ENCODE results near the gene SH3D21.

Gene SH3D21

GRCh38 chr1:36306210-36306901, at the start of gene SH3D21:
Gene SH3D21 (plus strand): TSS chr1:36306368. CDS start chr1:36306421, 53 bp downstream.
- peak; percentile 87 for DNase-seq

GRCh38 chr1:36256558-36257374, 49.4 kb upstream of the SH3D21 start:
- no peak for DNase-seq

GRCh38 chr1:36257375-36257767, 48.8 kb upstream of the SH3D21 start:
- peak; percentile 77 for DNase-seq

- DNase-seq = no peak
Measured at GRCh38 chr1:36258960-36259344, 47.2 kb upstream of the SH3D21 start.

- DNase-seq = no peak
Measured at GRCh38 chr1:36268981-36269380, 37.2 kb upstream of the SH3D21 start.

GRCh38 chr1:36269408-36269838, 36.7 kb upstream of the SH3D21 start:
- DNase-seq = no peak

GRCh38 chr1:36273024-36273423, 33.1 kb upstream of the SH3D21 start:
- no peak for DNase-seq

GRCh38 chr1:36274201-36274600, 32.0 kb upstream of the SH3D21 start:
- DNase-seq = no peak

GRCh38 chr1:36276688-36277087, 29.5 kb upstream of the SH3D21 start:
- DNase-seq = no peak

GRCh38 chr1:36279110-36279788, 26.9 kb upstream of the SH3D21 start:
- no peak for DNase-seq

GRCh38 chr1:36279789-36280296, 26.3 kb upstream of the SH3D21 start:
- DNase-seq = no peak

GRCh38 chr1:36284061-36284460, 22.1 kb upstream of the SH3D21 start:
- no peak for DNase-seq

- no peak for DNase-seq
Measured at GRCh38 chr1:36284517-36284916, 21.7 kb upstream of the SH3D21 start.

GRCh38 chr1:36285443-36286101, 20.6 kb upstream of the SH3D21 start:
- no peak for DNase-seq

GRCh38 chr1:36286802-36287201, 19.4 kb upstream of the SH3D21 start:
- DNase-seq = no peak

GRCh38 chr1:36287595-36287994, 18.6 kb upstream of the SH3D21 start:
- no peak for DNase-seq

- DNase-seq = no peak
Measured at GRCh38 chr1:36295390-36295789, 10.8 kb upstream of the SH3D21 start.

- no peak for DNase-seq
Measured at GRCh38 chr1:36297062-36297461, 9.1 kb upstream of the SH3D21 start.

- DNase-seq = no peak
Measured at GRCh38 chr1:36298640-36299039, 7.5 kb upstream of the SH3D21 start.

GRCh38 chr1:36300526-36300925, 5.6 kb upstream of the SH3D21 start:
- no peak for DNase-seq

GRCh38 chr1:36301220-36301619, 4.9 kb upstream of the SH3D21 start:
- DNase-seq = no peak

GRCh38 chr1:36303244-36303643, 2.9 kb upstream of the SH3D21 start:
- DNase-seq = no peak
